ENCODE data around the gene ABAT.
"Not testable (repeated sequence)": the region's sequence is repeated elsewhere in the genome, so short reads cannot be mapped to it uniquely, and the experiment has no call there.

ABAT gene

DNA sequence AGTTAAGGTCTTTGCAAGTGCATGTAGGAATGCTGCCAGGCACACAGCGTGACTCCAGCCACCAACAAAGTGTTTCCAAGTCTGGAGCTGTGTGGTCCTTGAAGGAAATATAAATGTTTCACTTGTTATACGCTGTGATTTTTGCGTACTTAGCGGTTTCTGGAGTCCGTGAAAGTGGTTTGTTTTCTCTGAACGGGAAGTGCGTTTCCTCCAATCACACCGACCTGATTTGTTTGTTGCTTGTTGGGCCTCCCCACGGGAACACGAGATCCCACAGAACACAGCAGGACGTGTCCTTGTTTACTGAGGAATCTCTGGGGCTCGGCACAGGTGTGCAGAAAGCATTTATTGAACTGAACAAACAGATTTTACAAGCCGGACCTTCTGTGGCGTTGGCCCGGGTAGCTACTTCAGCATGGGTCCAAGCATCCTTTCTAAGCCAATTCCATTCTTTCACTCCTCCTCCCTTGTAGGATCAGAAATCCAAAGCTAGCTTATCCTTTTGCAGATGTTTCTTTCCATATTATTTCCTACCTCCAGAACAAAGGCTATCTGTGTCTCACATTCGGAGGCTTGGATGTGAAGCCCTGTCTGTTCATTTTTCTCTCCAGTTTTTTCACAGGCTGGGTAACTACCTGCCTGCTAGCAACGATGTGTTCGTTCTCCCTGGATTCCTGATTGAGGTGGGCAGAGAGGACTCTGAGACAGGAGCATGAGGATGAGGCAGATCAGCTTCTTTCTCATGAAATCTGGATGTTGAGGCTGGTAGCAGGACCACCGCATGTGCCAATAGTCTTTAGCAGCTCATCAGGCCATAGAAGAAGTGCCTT, 44.6 kb downstream of the ABAT start:
- DNase-seq, result no peak

DNA sequence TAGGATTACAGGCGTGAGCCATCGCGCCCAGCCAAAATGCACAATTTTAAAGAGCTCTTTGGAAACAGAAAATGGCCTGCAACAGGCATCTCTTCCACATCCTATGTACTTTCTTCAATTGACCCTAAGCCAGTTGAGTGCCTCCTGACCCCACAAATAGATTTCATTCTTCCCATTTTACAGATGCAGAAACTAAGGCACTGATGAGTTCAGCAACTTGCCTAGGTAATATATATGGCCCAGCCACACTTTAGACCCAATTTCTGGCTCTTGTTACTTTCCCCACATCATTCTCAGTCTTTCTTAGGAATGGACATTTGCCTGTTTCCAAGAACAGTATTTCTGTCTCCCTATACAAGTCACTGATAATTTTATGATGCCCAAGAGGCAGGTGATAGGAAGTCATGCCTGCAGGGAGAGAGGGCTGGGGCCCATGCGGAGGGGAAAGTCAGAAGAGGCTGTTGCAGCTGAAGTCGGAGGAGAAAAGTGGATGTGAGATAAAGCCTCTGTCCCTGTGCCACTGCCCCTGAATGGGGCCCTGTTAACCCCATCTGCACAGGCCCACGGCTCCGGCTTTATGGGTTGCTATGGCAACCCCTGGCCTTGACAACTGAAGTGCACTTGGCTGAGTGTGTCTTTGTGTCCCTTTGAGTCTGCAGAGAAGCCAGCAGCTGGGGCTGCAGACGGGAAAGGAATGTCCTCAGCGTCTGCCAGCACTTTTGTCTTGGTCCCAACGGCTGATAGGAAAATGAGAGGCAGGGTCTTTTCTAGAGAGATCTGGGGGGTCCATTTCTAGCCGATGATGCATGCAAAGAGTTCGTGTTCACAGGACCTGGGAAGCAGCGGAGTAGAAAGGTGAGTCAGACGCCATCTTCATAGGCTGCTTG, 45.9 kb downstream of the ABAT start:
- DNase-seq, result no peak

DNA sequence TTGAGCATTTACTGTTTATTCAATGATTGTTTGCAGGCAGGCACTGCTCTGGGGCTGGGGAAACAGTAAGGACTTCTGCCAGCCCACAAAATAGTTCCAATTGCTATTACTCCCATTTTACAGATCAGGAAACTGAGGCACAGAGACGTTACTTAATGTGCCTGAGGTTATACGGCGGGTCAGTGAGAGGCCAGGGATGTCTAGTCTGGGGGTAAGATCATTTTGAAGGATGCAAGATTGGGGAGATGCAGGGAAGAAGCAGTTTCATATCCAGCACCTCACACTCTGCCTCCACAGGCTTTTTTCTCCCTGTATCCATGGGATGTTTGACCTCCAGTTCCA, 46.5 kb downstream of the ABAT start:
- DNase-seq, result no peak

DNA sequence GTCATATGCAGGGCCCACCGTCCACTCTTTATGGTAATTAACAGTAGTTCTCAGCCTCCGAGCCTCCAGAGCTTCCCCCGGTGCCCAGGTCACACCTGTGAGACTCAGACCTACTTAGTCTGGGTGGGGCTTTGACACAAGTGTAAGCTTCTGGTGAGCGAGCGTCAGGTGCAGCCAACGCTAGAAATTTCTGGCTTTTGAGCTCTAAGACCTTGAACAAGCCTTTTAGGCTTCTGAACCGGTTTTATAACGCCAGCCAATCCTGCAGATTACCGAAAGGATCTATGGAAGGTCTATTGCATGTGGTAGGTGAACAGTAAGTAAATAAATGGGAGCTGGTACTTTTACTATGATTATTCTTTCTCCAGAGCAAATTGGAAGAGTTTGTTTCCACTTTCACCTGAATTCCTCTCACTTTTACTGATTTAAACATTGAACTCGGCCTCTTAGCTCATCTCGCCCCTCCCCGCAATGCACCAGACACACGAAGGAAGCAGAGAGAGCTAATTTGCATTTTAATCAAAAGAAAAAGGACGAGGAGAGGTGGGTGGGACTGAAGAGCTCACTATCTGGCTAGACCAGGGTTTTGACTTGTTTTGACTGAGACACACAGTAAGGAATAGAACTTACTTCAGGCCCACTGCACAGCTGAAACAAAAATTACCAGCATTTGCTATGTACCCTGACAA, 47.1 kb downstream of the ABAT start:
- no peak for DNase-seq

DNA sequence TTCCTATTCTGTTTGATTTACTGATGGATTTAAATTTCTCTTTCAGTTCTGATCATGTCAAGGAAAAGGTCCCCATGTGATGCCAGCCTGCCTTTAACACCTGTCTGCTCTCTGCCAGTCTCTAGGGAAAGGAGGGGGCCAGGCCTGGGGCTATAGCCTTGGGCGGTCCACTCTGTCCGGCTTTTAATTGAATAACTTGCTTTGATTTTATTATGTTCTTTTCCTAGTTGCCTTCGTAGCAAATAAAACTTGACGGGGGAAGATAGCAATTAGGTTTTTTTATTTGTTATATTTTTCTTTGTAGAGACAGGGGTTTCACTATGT, 47.6 kb downstream of the ABAT start:
- no peak for DNase-seq

DNA sequence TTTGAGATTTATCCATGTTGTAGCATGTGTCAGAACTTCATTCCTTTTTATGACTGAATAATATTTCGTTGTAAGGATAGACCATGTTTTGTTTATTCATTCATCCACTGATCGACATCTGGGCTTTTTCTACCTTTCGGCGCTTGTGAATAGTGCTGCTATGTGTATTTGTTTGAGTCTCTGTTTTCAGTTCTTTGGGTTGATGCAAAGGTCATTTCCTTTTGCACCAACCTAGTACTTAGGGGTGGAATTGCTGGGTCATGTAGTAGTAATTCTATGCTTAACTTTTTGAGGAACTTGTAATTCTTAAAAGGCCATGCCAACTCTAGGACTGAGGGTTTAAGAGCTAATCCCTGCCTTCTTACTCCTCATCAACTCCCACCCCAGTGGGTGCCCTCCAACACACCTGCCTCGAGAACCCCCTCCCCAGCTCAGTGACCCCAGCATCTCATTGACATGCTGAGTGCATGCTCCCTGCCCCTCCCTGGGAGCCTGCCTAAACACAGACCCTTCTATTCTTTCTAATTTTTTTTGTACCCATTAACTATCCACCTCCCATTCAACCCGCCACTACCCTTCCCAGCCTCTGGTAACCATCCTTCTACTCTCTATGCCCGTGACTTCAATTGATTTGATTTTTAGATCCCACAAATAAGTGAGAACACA, 51.2 kb downstream of the ABAT start:
- DNase-seq, result no peak

DNA sequence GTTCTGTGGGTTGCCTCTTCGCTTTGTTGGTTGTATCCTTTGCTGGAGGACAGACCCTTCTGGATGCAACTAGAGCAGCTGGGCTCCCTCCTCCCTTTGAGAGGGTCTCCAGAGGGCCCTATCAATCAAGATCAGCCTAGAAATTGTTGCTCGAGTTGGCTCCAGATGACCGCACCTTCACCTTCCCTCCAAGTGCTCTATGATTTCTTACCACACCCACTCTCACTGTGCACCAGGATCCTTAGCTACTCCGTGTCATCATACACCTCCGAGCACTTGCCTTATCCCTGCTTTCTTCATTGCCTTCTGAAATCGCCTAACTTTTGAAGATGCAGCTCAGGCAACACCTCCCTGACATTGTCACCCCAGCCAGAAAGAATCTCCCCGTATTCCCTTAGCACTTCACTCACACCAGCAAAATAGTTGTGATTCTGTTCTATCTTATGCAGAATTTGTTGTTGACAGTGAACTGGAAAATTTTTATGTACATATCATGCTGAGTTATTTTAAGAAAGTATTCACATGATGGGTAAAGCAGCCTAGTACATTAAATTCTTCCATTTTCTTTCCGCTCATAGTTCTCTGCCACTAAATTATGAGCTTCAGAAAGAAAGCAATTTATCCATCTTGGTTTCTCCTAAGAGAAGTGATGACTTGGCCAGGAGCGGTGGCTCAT, 52.9 kb downstream of the ABAT start:
- no peak for DNase-seq

DNA sequence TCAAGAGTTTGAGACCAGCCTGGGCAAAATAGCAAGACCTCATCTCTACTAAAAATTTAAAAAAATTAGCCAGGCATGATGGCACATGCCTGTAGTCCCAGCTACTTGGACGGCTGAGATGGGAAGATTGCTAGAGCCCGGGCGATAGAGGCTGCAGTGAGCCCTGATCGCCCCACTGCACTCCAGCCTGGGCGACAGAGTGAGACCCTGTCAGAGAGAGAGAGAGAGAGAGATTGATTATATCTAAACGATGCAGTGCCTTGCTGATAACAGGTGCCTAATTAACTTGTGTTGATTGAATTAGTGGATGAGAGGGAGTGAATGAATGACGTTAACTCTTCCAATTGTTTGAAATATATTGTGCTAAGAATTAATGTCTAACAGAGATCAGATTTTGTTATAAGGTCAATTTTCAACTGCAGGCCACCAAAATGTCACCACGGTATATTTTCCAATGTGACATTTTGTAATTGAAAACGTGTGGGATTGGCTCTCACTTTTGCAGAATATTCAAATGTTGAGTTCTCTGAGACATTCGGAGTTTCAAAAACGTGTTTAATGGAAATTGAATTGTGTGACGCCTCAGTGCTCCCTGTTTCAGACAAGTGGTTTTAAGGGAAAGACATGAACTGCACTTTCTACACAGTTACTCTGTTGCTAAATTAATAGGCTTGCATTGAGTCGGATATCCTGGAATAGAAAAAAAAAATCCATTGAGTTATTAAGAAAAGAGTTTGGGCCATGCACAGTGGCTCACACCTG, 53.6 kb downstream of the ABAT start:
- no peak for DNase-seq

DNA sequence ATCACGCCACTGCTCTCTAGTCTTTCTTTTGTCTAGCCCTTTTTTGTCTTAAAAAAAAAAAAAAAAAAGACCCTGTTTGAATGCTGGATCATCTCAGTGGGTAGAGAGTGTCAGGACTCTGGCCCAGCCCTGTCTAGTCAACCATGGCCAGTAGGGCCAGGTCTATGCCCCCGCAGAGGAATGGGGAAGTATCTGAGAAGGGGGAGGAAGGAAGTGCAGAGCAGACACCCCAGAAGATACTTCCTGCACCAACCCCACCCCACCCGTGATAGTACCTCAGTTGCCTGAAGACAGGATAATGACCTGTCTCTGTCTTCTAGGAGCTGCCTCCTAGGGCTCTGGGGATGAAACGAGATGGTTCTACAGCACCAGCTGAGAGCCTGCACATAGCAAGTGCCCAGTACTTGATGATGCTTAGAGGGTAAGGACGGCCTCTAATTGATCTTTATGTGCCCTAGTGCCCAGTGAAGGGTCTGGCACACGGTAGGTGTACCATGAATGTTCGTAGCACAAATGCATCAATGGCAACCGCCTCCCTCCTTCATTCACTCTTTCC, 55.4 kb downstream of the ABAT start:
- DNase-seq, result no peak

DNA sequence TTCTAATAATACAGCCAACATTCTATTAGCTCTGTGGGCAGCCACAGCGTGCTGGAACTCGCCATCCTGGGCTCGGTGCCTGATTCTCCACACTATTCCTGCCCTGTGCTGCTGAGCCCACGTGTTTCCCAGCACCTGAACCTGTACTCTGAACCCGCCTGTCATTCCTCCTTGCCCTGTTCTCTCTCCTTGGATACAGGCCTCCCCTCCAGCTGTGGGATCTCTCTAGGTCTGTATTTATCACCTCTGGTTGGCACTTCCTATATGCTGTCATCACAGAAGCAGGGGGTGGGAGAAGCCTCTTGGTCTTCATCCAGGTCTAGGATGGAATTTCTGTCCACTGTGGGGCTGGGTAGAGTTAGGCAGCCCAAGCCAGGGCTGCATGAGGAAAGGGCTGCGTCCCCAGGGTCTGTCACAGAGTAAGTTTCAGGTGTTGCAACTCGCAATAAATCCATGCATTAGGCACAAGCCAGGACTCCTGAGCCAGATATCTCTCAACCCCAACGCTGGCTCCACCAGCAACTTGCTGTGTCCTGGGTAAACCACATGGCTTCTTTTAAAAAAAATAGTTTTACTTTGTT, 56.0 kb downstream of the ABAT start:
- DNase-seq, result peak; percentile 6

DNA sequence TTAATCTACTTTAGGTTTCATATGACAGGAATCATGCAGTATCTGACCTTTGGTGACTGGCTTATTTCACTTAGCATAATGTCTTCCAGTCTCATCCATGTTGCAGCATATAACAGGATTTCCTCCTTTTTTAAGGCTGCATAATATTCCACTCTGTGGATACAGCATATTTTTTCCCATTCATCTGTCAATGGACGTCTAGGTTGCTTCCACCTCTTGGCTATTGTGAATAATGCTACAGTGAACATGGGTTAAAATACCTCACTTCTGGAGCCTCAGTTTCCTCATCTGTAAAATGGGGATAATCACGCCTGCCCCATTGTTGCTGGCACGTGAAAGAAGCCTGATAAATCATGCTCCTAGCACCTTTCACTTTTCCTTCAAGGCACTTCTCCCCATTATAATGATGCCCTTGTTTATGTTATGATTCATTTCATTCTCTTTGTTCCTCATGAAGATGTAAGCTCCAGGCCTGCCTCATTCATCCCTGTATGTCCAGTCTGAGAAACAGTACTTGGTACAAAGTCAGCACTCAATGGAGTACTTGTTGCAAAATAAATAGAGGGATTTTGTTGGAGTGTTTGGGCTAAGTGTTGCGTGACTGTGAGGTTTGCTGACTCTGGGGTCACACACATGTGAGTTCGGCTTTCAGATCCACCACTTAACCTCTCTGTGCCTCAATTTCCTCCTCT, 59.6 kb downstream of the ABAT start:
- no peak for DNase-seq

DNA sequence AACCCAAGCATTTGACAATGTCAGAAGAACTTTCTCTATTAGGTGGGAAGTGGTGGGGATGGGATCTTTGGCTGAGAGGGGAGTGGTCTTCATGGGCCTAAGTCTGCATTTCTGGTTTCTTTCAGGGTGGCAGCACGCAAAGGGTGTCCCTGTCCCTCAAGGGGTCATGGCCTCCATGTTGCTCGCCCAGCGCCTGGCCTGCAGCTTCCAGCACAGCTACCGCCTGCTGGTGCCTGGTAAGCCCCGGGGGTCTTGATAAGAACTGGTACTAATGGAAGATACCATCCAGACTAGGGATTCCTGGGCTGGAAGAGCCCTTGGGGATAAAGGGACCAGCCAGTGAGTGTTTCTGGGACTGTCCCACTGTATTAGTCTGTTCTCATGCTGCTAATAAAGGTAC, 61.2 kb downstream of the ABAT start:
- DNase-seq, result no peak

DNA sequence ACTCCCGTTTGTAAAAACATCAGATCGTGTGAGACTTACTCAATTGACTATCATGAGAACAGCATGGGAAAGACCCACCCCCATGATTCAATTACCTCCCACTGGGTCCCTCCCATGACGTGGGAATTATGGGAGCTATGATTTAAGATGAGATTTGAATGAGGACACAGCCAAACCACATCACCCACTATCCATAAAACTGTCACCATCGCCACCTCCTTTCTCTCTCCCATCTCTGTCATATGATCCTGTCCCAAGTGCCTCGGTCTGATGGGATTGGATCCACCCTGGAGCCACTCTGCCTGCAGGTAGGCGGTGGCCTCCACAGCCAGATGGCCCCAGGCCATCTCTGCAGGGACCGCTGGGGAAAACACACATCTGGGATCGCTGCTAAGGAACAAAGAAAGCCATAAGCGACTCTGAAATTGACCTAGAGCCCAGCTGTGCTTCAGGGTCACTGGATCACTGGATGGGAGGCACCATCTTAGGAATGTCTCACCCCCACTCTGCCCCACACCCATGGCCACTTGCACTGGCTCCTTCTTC, 61.8 kb downstream of the ABAT start:
- peak; percentile 27 for DNase-seq

DNA sequence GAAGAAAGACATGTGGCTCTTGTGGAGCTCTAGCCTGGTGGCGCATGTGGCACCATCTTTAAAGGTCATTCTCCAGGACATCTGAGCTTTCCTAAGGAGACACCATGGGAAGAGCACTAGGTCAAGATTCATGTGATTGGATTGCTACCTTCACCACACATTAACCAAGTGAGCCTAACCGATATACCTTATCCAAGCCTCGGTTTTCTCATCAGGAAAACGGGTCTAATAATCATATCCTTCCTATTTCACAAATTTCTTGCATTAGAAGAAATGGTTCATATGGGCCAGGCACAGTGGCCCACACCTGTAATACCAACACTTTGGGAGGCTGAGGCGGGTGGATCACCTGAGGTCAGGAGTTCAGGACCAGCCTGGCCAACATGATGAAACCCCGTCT, 64.7 kb downstream of the ABAT start:
- DNase-seq, result no peak

DNA sequence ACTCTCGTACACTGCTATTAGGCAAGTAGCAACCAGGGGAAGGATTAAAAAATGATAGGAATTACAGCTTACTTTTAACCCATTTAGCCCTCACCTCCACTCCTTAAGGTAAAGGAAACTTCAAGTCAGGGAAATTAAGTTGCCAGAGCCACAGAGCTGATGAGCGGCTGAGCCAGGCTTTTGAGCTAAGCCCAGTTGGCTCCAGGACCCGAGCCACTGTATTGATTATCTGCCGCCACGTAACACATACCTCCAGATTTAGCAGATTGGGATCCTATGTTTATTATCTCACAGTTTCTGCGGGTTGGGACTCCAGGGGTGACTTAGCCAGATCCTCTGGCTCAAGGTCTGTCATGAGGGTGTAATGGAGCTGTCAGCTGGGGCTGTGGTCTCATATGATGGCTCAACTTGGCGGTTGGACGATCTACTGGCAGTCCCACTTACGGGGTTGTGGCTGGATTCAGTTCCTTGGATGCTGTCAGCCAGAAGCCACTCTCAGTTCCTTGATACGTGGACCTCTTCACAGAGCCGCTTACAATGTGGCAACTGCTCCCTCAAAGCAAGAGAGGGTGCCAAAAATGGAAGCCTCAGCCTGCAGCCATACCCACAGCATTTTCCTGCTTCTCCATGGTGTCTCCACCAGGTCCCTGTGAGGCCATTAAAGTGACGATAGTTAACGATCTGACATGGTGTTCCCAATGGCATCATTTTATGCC, 65.7 kb downstream of the ABAT start:
- DNase-seq, result no peak

DNA sequence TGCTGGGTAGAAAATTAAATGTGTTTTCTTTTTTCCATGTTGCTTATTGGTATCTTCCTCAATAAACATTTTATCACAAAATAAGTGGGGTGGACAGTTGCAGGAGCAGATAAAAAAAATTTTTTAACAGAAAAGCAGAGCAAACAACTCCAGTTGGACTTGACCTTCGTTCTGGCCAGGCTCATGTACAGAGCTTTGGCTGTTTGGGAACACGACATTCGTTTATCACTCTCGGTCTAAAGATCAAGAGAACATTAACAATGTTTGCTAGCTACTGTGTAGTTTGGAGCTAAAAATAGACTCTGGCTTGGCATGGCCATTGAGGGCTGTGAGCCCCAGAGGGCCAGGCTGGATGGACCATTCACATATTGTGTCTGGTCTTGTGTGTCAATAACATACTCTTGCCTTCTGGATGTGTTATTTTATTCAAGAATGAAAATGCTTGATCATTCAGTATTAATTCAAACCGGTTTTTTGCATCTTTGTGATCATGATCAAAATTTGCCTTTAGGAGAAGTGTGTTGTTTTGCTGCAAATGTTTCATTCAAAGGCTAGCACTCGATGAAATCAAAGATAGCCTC, 66.4 kb downstream of the ABAT start:
- DNase-seq, result no peak

DNA sequence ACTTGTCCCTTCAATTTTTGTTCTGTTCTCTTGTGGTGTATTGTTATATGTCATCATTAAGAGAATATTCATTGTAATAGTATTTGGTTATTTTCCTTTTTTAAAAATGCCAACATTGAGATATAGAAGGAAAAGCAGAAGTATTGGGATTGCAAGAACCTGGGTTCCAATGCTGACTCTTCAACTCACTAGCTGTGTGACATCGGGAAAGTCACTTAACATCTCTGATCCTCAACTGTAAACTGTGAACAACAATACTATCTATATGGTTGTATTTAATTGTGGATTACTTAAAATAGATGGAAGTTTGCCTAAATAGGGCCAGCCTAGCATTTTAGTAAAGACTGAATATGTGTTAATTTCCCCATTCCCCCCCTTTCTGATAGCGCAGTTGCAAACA, 67.2 kb downstream of the ABAT start:
- DNase-seq, result no peak

DNA sequence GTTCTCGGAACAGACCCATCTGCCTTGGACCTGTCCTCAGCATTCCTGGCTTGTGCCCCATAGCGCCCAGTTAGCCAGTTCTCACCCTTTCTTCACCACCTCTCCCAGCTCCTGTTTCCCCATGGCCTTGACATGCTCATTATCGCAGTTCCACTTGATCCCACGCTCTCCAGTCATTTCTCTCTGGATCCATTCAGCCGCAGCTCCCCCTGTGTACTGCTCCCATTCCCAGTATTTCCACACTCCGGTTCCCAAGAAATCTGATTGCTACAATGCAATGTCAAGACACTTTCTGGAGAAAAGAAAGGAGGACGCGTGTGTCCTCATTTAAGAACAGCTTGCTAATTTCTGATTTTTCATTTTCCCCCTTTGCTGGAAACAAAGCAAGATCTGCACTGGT, 67.7 kb downstream of the ABAT start:
- no peak for DNase-seq

DNA sequence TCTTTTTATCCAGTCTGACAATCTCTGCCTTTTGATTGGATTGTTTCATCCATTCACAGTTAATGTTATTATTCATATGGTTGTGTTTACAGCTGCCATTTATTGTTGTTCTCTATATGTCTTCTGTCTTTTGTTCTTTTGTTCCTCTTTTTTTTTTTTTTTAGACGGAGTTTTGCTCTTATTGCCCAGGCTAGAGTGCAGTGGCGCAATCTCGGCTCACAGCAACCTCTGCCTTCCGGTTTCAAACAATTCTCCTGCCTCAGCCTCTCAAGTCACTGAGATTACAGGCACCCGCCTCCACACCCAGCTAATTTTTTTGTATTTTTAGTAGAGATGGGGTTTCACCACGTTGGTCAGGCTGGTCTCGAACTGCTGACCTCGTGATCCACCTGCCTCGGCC, 74.5 kb downstream of the ABAT start:
- not testable (repeated sequence) for DNase-seq
